HG03469 (cell line): ENCODE measurements around the gene LIME1.
"Not testable (repeated sequence)": the region's sequence is repeated elsewhere in the genome, so short reads cannot be mapped to it uniquely, and the experiment has no call there.

Source experiments
- ATAC-seq: cut with Tn5 transposase; IDR thresholded peaks from one replicate; pipeline ENCODE4 v1.9.1; 2021; ENCODE audit warnings: mild to moderate bottlenecking, moderate library complexity, moderate number of reproducible peaks; ENCODE audit not compliant: unreplicated experiment

The LIME1 gene

GRCh38 chr20:63769891-63770474 is 33.5 kb downstream of the LIME1 start:
- no peak for ATAC-seq

- ATAC-seq = no peak
Observed at GRCh38 chr20:63771046-63771707, 34.7 kb downstream of the LIME1 start.

DNA sequence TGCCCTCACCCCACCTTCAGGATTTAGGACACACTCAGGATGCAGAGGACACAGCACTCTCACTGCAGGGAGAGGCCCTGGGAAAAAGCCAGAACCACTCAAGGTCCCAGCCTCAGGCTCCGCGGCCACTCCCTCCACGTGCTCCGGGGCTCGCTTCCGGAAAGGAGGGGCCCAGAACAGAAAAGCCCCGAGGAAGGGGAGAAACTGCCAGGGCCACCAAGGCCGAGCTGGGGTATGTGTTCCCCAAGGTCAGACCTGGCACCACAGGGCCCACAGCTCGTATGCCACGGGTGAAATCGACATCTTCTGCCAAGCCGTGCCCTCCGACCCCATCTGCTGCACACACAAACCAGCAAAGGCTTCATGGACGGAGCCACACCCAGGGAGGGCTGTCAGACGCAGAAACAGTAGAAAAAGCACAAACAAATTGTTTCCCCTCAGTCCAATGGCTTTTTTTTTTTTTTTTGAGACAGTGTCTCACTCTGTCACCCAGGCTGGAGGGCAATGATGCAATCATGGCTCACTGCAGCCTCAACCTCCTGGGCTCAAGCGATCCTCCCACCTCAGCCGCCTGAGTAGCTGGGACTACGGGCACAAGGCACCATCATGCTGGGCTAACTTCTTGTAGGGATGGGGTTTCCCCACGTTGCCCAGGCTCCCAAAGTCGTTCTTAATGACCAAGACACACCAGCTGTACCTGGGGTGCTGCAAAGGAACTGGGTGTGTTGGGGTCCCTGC is 36.5 kb downstream of the LIME1 start:
- no peak for ATAC-seq

- no peak for ATAC-seq
Observed at GRCh38 chr20:63773571-63774241, 37.2 kb downstream of the LIME1 start.

- ATAC-seq = no peak
Observed at GRCh38 chr20:63774306-63774705, 37.8 kb downstream of the LIME1 start.

DNA sequence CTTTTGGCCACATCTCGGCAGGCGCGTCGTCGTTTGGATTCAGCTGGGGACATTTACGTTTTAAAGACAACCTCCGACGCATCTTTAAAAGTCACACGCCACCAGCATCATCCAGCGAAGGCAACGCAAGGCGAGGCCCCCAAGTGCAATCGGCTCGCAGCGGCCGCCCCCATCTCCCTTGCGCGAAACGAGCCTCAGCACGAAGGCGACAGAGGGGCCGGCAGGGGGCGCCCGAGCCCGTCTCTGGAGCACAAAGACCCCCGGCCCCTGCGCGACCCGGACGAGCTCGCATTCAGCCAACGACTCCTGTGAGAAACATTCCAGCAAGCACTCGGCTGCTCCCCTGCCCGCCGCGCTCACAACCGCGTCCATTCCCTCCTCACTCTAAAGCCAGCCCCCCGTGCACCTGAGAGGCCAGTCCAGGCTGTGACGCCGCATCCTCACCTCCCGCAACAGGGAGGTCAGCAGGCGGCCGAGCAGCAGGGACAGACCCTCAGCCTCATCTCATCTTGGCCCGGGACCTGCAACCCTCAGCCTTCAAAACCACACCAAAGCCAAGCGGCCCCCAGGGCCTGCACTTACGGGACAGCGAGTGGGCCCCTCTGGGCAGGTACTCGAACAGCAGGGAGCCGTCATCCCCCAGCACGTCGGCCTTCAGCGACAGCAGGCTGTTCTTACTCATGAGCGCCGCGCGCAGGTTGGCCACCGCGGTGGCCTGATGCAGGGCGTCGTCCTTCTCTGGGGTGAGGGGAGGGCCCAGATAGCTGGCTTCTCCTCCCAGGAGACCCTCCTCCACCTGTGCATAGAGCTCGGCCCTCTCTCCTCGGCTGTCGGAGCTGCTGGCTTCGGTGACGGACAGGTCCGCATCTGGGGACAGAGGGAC is 38.9 kb downstream of the LIME1 start:
- ATAC-seq = no peak

DNA sequence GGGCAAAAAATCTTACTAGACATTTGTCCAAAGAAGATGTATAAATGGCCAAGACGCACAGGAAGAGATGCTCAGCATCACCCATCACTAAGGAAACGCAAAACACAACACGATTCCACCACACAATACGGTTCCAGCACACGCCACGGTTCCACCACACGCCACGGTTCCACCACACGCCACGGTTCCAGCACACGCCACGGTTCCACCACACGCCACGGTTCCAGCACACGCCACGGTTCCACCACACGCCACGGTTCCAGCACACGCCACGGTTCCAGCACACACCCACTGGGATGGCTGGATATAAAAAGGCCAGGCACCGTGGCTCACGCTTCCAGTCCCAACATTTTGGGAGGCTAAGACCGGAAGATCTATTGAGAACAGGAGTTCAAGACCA is 40.4 kb downstream of the LIME1 start:
- ATAC-seq = not testable (repeated sequence)

- ATAC-seq = no peak
Observed at GRCh38 chr20:63777614-63778013, 41.1 kb downstream of the LIME1 start.

GRCh38 chr20:63778034-63778752 is 41.7 kb downstream of the LIME1 start:
- no peak for ATAC-seq

- no peak for ATAC-seq
Observed at GRCh38 chr20:63778857-63779256, 42.4 kb downstream of the LIME1 start.

GRCh38 chr20:63781181-63781580 is 44.7 kb downstream of the LIME1 start:
- no peak for ATAC-seq

- no peak for ATAC-seq
Observed at GRCh38 chr20:63782051-63782471, 45.6 kb downstream of the LIME1 start.

- ATAC-seq = no peak
Observed at GRCh38 chr20:63782521-63782971, 46.1 kb downstream of the LIME1 start.

DNA sequence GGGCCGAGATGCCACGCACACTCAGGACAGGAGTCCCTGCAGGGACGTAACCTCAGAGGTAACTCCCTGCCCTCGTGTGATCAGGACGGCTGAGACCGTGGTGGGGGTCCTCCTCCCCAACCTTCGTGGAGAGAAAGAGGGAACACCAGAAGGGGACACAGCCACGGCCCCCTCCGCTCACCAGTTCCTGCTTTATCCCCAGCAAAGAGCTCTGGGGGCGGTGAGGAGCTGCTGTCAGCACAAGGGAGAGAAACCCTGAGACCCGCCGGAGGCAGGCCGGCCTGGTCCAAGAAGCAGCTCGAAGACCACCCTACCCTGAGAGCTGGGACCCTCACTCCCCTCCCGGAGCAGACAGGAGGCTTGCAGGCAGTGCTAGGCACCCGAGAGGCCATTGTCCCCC is 47.5 kb downstream of the LIME1 start:
- ATAC-seq = no peak

DNA sequence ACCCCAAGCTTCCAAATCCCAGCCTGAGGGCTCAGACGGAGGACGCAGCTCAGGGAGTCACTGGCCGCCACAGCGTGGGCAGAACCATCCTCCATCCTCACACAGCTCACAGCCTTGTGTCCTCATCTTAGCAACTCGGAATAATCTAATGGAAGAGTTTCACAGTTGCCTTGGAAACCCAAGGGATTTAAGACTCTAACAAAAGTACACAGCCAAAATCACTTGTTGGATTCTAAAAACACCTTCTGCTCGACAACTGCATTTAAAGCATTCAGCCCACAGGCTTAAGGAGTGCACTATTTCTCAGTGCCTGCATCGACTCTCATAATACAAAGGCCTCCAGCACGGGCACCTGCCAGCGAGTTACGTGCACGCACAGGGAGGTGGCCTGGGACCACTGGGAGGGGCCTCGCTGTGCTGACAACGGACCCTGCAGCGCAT is 49.2 kb downstream of the LIME1 start:
- no peak for ATAC-seq

GRCh38 chr20:63787302-63787701 is 50.8 kb downstream of the LIME1 start:
- no peak for ATAC-seq

DNA sequence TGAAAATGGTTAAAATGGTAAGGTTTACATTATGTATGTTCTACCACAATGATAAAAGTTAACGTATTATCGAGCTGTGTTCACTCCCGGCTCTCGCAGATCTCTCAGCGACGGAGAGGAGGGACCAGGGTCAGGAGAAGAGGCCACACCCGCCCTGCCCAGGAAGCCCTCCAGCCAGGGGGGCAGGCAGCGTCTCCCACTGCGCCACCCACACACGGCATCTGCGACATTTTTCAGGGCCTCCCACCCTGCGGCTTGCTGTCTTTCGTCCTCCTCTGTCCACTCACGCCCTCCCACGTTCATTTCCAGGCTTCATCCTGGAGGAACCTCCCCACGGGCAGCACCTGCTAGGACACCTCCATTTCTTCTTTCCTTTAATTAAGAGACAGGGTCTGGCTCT is 51.3 kb downstream of the LIME1 start:
- no peak for ATAC-seq
